ENCODE data around the gene H3-3A.

DNA sequence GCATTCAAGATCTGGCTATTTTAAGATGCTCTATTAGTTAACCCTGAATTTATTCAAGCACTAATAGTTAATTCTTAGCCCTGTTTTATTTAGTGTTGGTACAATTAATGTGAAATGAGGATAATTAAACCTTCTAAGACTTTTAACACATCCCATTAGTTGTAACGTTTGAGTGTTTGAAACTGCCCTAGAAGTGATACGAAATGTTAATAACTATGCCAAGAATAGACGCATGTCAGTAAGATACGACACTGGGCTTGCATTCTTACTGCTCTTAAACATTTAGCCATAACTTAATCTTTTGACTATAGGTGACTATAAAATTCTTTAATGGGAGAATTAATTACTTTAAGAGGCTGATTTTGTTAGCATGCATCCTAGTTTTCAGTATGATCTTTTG lies 9.8 kb downstream of the H3-3A start:
- TF ChIP-seq, protein P1, sequence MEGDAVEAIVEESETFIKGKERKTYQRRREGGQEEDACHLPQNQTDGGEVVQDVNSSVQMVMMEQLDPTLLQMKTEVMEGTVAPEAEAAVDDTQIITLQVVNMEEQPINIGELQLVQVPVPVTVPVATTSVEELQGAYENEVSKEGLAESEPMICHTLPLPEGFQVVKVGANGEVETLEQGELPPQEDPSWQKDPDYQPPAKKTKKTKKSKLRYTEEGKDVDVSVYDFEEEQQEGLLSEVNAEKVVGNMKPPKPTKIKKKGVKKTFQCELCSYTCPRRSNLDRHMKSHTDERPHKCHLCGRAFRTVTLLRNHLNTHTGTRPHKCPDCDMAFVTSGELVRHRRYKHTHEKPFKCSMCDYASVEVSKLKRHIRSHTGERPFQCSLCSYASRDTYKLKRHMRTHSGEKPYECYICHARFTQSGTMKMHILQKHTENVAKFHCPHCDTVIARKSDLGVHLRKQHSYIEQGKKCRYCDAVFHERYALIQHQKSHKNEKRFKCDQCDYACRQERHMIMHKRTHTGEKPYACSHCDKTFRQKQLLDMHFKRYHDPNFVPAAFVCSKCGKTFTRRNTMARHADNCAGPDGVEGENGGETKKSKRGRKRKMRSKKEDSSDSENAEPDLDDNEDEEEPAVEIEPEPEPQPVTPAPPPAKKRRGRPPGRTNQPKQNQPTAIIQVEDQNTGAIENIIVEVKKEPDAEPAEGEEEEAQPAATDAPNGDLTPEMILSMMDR (IDR thresholded peaks at IDR 0.05), result no peak
- TF ChIP-seq POLR2A (IDR thresholded peaks at IDR 0.05) (no peak), EP300 (IDR thresholded peaks at IDR 0.05) (no peak)

All from upper lobe of left lung (tissue), 4 donors.